Erythroblast (primary cell): ENCODE measurements around the gene ZBTB14.
A peak's percentile ranks its signal among the peaks of the same experiment; 100 is the strongest.

ENCODE experiments used
- DNase-seq, 2 experiments: peaks; one replicate each; lab custom pipeline; 2025; lab: John Stamatoyannopoulos, UW
- GATA1 ChIP-seq: IDR thresholded peaks from 2 replicates; pipeline ENCODE4 v1.6.1; 2011; ENCODE audit warnings: low read depth, mild to moderate bottlenecking, control low read depth, low read length, moderate library complexity
- POLR2A ChIP-seq: IDR thresholded peaks from 2 replicates; pipeline ENCODE4 v1.6.1; 2011; ENCODE audit warnings: mild to moderate bottlenecking, low read length

ZBTB14 gene

DNA sequence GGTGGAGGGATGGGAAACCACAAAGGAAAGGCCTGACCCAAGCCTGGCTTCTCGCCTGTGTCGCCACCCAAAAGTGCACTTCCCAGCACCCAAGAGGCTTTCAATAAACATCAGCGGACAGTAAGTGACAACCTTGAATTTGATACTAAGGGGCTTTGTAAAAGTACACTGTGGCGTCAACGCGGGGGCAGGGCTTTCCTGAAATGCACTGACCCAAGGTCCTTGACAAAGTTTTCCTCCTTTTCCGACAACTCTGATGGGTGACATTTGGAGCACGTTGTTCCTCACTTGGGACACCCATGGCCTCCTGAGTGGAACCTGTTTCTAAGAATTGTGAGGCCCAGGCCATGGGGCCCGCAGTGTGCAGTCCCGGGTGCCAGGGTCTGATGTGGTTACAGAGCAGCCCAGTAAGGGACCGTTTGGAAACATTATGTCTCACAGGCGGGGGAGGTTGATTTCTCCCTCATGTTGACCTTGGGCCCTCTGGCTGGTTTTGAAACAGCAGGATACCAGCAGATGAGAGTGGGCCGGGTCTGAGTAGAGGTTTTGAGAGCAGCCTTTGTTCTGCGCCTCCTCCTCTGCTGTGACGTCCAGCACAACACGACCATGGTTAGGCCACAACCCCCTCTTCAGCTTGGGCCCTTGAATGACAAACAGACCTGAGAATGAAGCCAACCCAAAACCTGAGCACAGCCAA, 2.8 kb upstream of the ZBTB14 start:
- TF ChIP-seq POLR2A (no peak), GATA1 (no peak)
- DNase-seq = no peak

DNA sequence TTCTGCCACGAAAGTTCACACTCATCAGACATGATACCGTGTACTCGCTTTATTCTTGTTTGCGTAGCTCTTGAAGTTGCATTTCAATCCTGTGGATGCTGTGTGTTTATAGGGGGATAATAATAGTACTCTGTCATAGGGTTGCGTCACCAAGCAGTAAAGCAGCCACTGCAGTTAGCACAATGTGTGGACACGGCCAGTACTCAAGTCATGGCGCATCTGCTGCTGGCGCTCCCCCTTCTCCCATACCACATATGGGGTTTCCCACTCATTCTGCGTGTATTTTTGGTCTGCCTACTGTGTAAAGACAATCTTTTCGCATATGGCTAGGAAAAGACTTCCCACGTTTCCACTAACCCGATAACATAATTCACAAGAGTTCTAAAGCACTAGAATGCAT, 2.1 kb upstream of the ZBTB14 start:
- DNase-seq = peak in 1 of 2 experiments; percentile 32
- TF ChIP-seq GATA1 (no peak), POLR2A (no peak)

DNA sequence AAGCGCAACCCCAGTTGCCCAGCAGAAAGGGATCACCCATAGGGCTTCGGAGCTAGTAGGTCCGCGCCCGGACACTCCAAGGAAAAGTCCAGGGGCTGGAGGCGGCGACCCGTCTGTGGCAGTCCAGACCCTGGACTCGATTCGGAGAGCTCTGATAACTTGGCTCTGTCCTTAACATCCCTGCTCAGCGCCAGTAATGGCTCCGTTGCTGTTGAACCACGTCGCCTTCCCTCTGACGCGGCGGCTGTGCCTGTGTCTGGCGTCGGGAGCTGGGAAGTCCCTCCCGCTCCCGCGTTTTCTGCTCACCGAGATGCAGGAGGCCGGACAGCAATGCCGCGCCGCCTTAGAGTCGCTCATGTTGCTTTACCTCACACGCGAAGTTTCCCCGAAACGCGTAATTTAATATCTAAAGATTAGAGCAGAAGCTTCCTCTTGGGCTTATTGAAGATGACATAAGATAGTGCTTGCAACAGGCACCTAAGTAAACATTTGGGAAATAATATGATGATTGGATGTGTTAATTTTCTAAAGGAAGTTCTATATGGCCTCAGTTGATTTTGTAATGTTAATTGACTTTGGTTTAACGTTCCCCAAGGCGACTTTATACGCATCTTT, 1.3 kb upstream of the ZBTB14 start:
- TF ChIP-seq GATA1 = no peak
- peak; percentile 72 for TF ChIP-seq POLR2A
- peak; percentile 80 to 86 for DNase-seq

DNA sequence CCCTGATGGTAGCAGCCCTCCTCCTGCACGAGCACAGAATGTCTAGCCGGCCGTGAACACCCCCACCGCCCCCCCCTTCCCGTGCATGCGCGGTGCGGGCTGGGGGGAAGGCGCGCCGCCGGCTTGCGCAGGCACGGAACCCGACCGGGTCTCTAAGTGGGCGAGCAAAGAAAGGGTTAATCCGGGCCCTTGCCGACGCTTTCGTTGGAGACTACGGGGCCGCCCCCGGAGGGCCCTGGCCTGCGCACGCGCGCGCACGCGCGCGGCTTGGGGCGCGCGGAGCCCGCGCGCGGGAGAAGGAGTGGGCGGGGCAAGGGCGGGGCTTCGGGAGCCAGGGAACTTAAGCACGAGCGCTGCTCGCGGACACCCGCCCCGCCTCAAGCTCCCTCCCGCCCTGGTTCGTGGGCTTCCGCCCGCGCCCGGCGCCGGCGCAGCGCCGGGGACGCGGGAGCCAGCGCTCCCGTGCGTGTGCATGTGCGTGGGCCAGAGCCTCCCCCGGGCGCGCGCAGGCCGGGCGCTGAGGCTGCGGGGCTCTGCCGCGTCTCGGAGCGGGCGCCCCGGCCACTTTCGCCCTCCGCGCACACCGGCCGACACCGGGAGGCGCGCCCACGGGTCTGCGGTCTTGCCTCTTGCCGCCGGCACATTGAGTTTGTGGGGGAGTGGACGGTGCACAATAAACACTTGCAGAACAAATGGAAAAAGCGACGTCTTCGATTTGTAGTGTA, 617 bp upstream of the ZBTB14 start:
- DNase-seq = peak; percentile 98
- TF ChIP-seq POLR2A = peak; percentile 77
- no peak for TF ChIP-seq GATA1

DNA sequence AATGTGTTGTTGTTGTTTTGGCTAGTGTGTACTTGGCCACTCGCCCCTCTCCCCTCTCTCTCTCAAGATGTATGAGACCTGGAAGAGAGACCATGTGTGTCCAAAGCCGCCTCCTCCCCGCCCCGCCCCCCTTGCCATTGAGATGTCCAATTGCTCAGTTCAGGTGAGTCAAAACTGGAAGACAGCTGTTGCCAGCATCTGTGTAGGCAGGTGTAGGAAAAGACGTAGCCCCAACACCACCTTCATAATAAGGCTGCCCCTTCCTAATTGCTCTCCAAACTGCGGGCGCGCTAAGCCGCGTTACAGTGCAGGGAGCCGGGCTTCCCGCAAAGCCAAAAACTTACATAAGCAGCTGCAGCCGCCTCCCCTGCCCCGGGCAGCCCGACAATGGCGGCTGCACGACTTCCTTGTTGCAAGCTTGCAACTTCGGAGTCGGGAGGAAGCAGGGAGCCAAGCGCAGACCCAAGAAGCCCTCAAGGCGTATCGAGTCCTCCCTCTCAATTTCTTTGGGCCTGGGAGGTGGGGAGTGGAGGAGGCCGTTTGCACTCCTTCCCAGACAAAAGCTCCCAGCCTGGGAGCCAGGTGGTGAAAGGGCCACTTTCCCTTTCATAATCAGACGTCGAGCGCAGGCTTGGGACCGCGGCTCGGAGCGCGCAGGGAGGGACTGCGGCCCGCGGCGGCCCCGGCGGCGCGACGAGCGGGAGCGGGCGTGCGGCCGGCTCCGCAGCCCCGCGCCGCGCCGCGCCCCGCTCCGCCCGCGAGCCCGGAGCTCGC, 882 bp downstream of the ZBTB14 start:
- peak; percentile 81 to 86 for DNase-seq

DNA sequence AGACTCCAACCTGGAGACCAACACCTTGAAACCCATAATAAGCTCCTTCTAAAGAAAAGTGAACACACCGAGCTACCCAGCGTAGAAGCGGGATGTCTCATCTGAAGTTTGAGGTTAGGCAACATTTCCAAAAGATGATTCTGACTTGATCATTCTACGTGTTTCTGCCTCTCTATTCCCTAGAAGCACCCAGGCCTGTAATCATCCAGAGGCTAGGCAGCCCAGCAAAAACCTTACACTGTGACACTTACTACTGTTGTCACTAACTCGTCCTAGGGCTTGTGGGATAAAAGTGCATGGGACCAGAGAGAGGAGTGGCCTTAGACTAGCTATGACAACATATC, 1.4 kb downstream of the ZBTB14 start:
- DNase-seq = no peak
- TF ChIP-seq GATA1 (no peak), POLR2A (no peak)

More for the DNA sequence above, 882 bp downstream of the ZBTB14 start:
- TF ChIP-seq GATA1 (no peak), POLR2A (peak; percentile 55)

DNA sequence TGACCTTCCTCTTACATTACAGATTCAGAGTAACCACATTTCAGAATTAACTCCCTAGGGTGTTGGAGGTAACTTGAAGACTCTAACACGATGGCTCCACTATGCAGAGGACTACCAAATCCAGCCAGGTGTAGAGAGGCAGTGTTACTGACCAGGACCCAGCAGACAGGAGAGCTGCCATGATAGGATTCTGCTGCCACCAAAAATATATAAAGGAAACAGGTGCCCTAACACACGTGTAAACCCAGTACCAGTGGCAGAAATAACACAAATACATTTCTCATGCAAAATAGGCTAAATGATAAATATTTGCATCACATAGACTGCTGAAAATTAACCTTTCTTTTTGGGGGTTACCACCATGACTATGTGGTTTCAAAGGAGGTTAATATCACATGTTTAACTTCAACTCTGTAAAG, 7.0 kb downstream of the ZBTB14 start:
- no peak for DNase-seq
- TF ChIP-seq POLR2A = no peak
- TF ChIP-seq GATA1 = no peak

DNA sequence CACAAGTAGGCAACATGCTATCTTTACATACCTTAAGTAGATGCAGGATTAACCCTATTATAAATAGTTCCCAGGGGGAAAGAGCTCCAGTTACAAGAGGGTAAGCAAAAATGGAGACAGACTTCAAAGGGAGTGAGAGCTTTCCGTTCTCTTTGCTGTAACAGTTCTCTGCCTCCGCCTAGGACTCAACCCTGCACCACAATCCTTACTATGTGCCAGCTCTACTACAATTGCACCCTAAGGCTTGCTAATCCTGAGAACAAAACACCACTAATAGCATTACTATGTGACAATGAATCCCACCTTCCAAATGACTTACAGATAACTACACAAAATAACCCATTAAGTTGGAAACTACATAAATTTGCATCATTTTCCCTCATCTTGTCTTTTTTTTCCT, 7.7 kb downstream of the ZBTB14 start:
- TF ChIP-seq GATA1 (no peak), POLR2A (no peak)
- DNase-seq = no peak

DNA sequence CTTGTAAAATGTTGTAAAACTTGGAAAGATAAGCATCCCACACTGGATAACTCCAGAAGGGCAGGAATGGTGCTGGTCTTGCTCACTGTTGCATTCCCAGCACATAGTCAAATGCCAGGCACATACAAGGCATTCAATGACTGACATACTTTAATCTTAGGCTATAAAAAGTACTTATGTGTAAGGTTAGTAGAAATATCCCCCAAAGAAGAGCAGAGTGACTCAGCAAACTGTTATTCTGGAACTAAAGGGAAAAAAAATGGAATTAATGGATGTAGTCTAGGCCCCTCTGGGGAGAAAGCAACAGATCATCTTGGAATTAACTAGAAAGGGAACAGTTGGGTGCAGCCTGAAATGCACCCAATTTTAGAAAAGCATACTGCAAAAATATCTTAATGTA, 9.0 kb downstream of the ZBTB14 start:
- no peak for DNase-seq
- TF ChIP-seq GATA1 = no peak
- no peak for TF ChIP-seq POLR2A

DNA sequence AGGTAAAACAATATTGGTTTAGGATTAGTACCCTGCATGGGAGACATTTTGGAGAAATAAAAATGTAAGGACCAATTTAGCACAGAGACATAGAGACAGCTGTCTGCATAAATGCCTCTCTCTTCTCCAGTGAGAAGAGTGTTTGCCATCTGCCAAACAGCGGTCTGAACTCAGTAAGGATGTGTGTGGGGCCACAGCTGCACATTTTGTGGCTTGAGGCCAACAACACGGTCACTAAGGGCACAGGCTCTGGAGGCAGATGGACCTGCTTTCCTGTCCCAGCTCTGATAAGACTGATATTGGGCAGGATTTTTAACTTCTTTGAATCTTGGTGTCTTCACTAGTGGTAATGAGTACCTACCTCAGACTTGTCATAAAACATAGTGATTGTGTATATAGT, 10.2 kb downstream of the ZBTB14 start:
- peak in 1 of 2 experiments; percentile 21 for DNase-seq
- no peak for TF ChIP-seq GATA1
- no peak for TF ChIP-seq POLR2A

DNA sequence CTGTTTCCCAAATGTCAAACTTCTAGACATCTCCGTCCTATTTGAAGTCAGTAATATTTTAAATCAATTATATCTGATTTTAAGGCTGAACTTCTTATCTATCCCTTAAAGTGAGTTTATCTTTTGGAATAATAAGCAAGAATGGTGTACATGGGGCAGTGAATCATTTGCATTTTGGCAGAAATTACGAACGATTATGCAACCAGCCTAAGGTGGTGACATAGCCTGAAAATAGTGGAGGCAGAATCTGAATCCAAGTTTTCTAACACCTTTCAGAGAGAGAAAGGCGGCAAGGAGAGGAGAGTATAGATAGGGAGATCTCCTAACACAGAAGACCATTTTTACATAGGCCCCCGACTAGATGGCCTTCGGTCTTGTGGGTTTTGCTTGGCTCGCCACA, 10.7 kb downstream of the ZBTB14 start:
- peak in 1 of 2 experiments; percentile 25 for DNase-seq
- TF ChIP-seq POLR2A (no peak), GATA1 (no peak)

DNA sequence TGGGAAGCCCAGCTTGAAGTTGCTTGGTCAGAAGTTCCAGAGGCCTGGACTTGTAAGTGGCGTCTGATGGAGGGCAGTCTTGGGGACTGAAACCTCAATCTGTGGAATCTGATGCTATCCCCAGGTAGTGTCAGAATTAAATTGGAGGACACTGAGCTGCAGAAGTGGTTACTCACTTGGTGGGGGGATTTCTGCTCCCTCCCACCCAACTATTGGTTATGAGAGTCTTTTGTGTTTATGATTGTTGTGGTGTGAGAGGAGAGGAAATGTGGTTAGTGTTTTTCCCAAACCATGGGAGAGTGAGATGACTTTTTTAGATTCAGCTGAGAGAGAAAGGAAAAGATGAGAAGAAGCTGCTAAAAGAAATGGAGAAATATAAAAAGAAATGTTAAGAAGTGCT, 12.8 kb downstream of the ZBTB14 start:
- no peak for DNase-seq
- no peak for TF ChIP-seq POLR2A
- no peak for TF ChIP-seq GATA1

DNA sequence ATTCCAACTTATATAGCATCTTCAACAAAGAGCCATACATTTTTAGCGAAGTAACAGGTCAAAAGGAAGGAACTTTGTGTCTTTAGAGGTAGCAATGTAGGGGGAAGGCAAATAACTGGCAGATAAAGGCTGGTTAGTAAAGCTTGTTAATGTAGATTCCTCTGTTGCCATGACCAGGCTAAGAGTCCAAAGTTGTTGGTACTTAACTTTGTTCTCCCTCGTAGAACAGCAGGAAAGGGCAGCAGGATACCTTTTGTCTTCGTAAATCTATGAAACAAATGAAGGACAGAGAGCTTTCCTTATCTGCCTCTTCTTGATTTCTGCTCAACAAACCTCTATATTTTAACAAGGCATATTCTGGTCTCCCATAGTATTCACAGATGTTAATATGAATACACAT, 18.6 kb downstream of the ZBTB14 start:
- no peak for TF ChIP-seq POLR2A
- no peak for TF ChIP-seq GATA1
- DNase-seq = no peak

DNA sequence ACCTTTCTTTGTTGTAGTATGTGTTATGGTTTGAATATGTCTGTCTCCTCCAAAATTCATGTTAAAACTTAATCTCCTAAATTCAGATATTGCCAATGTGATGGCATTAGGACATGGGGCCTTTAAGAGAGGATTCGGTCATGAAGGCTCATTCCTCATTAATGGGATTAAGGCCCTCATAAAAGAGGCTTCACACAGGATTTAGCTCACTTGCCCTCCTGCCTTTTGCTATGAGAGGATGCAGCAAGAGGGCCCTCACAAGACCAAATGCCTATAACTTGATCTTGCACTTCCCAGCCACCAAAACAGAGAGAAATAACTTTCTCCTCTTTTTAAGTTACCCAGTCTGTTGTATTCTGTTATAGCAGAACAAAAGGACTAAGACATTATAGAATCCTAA, 19.7 kb downstream of the ZBTB14 start:
- DNase-seq = no peak
- TF ChIP-seq POLR2A (no peak), GATA1 (no peak)
